HCT116 (cell line): ENCODE data around the gene POU3F2. TPM values are rescaled to one million over a fixed set of nuclear protein-coding genes. Genes with fewer than 3 reads are reported as not detected.

Experiments used
- ATAC-seq: fragments of 200-7000 bp; cut with Tn5 transposase; 2 replicates; pipeline ENCODE4 v1.9.1; 2020; ENCODE audit warnings: mild to moderate bottlenecking, moderate library complexity
- BruUV-seq: library from RNA; stranded (reverse); fragments of 400-500 nt; replicated peaks from 2 replicates; lab custom pipeline; 2021; lab: Mats Ljungman, UMichigan
- CTCF ChIA-PET: fragments of 300-600 bp; sonication (Branson Sonifier 250); formaldehyde crosslinking; loops from one replicate; lab custom pipeline; 2021; ENCODE audit warnings: antibody characterized with exemption; lab: Charles Lee
- POLR2A ChIA-PET: fragments of 300-600, 350-600 bp; sonication (Branson Sonifier 250); formaldehyde crosslinking; loops from one replicate; lab custom pipeline; 2021; ENCODE audit warnings: antibody characterized with exemption; lab: Charles Lee
- RAD21 ChIA-PET, 2 experiments: fragments of 300-600 bp; sonication (Branson Sonifier 250); formaldehyde crosslinking; loops; one replicate each; lab custom pipeline; 2023; ENCODE audit warnings: low total read pairs in 2 of 2; ENCODE audit not compliant: uncharacterized antibody in 2 of 2, unreplicated experiment in 2 of 2, low non-redundant PET in 1 of 2; lab: Charles Lee
- DNase-seq: peaks from one replicate; pipeline ENCODE4 v3.0.0-alpha.2; 2010; ENCODE audit warnings: low read depth, low spot score
- H2AFZ ChIP-seq: fragments of 200-600 bp; shearing (Covaris generic), sonication (generic); 2 replicates; pipeline ENCODE4 v1.6.1; 2017; ENCODE audit warnings: low read depth, mixed run types, mixed read lengths, antibody characterized with exemption, low read length; ENCODE audit not compliant: poor library complexity, severe bottlenecking
- H3K27ac ChIP-seq: 2 replicates; pipeline ENCODE4 v1.5.1; 2012; ENCODE audit warnings: low read depth, low read length
- H3K27me3 ChIP-seq: fragments of 200-600 bp; sonication (generic); 2 replicates; pipeline ENCODE4 v1.6.1; 2016; ENCODE audit warnings: mixed run types, low read length, mixed read lengths; ENCODE audit not compliant: insufficient read depth
- H3K36me3 ChIP-seq, 2 experiments: fragments of 200-500 bp in 1 of 2; fragments of 200-600 bp in 1 of 2; sonication (Bioruptor generic) in 1 of 2; sonication (generic) in 1 of 2; 2 replicates each; pipeline versions ENCODE4 v1.5.1 to v1.6.1; 2014 to 2016; ENCODE audit warnings: low read length in 2 of 2, inconsistent platforms in 1 of 2, mixed read lengths in 1 of 2, mixed run types in 1 of 2; ENCODE audit not compliant: insufficient read depth in 2 of 2, control insufficient read depth in 1 of 2
- H3K4me1 ChIP-seq, 2 experiments: fragments of 200-600 bp in 1 of 2; sonication (generic) in 1 of 2; 2 replicates each; pipeline versions ENCODE4 v1.5.1 to v1.6.1; 2012 to 2017; ENCODE audit warnings: low read length in 2 of 2, inconsistent platforms in 1 of 2, mild to moderate bottlenecking in 1 of 2, mixed read lengths in 1 of 2, mixed run types in 1 of 2, moderate library complexity in 1 of 2; ENCODE audit not compliant: insufficient read depth in 2 of 2, control insufficient read depth in 1 of 2
- H3K4me2 ChIP-seq: fragments of 200-600 bp; sonication (generic); 2 replicates; pipeline ENCODE4 v1.6.1; 2017; ENCODE audit warnings: mixed run types, low read length, mixed read lengths
- H3K4me3 ChIP-seq, 2 experiments: fragments of 200-600 bp in 1 of 2; sonication (generic) in 1 of 2; replicated peaks in 1 of 2; 2 replicates each; pipeline ENCODE4 v1.5.1; 2011 to 2016; ENCODE audit warnings: low read length in 2 of 2, control low read depth in 1 of 2, low read depth in 1 of 2, mild to moderate bottlenecking in 1 of 2, mixed read lengths in 1 of 2, mixed run types in 1 of 2
- H3K79me2 ChIP-seq: fragments of 200-600 bp; sonication (generic); 2 replicates; pipeline ENCODE4 v1.6.1; 2017; ENCODE audit warnings: mild to moderate bottlenecking, mixed run types, low read length, moderate library complexity, mixed read lengths; ENCODE audit not compliant: insufficient read depth
- H3K9ac ChIP-seq: fragments of 200-600 bp; sonication (generic); 2 replicates; pipeline ENCODE4 v1.6.1; 2016; ENCODE audit warnings: low read length, mixed read lengths
- H3K9me2 ChIP-seq: fragments of 200-600 bp; sonication (generic), shearing (Covaris generic); 2 replicates; pipeline ENCODE4 v1.6.1; 2017; ENCODE audit warnings: mixed run types, mild to moderate bottlenecking, moderate library complexity; ENCODE audit not compliant: insufficient read depth
- H3K9me3 ChIP-seq, 2 experiments: fragments of 200-500 bp in 1 of 2; fragments of 200-600 bp in 1 of 2; sonication (Bioruptor generic) in 1 of 2; sonication (generic) in 1 of 2; 2 replicates each; pipeline ENCODE4 v1.6.1; 2014 to 2017; ENCODE audit warnings: low read length in 2 of 2, mixed read lengths in 2 of 2, inconsistent platforms in 1 of 2, low read depth in 1 of 2, mild to moderate bottlenecking in 1 of 2, mixed run types in 1 of 2, moderate library complexity in 1 of 2; ENCODE audit not compliant: control insufficient read depth in 1 of 2, insufficient read depth in 1 of 2
- H4K20me1 ChIP-seq: fragments of 200-600 bp; sonication (generic), shearing (Covaris generic); 2 replicates; pipeline ENCODE4 v1.6.1; 2017; ENCODE audit warnings: mixed run types, mild to moderate bottlenecking, moderate library complexity; ENCODE audit not compliant: insufficient read depth
- CEBPB ChIP-seq: IDR thresholded peaks from 2 replicates; pipeline ENCODE4 v1.6.1; 2012; ENCODE audit warnings: low read depth
- FOSL1 ChIP-seq: IDR thresholded peaks from 2 replicates; pipeline ENCODE4 v1.6.1; 2012; ENCODE audit warnings: low read depth
- JUND ChIP-seq: IDR thresholded peaks from 2 replicates; pipeline ENCODE4 v1.6.1; 2012
- POLR2AphosphoS5 ChIP-seq: IDR thresholded peaks from 2 replicates; pipeline ENCODE4 v1.6.1; 2011; ENCODE audit warnings: mild to moderate bottlenecking, low read depth, low read length, moderate library complexity
- RAD21 ChIP-seq: IDR thresholded peaks from 2 replicates; pipeline ENCODE4 v1.6.1; 2012; ENCODE audit warnings: low read depth, mild to moderate bottlenecking
- SRF ChIP-seq: IDR thresholded peaks from 2 replicates; pipeline ENCODE4 v1.6.1; 2012; ENCODE audit warnings: low read depth
- ZFX ChIP-seq: fragments of 450-650 bp; IDR thresholded peaks from 2 replicates; pipeline ENCODE4 v1.6.1; 2017
- ZNF274 ChIP-seq: fragments of 200-500 bp; sonication (Bioruptor generic); IDR thresholded peaks from 2 replicates; pipeline ENCODE4 v1.6.1; 2014; ENCODE audit warnings: mild to moderate bottlenecking, low read depth, low read length, inconsistent platforms
- intact Hi-C: fragments of 100-400 bp; cut with micrococcal nuclease; formaldehyde crosslinking; loops from 2 replicates; pipeline ENCODE4 v1.10.0; 2022
- total RNA-seq: library from RNA; stranded (reverse); gene quantifications from one replicate; pipeline ENCODE4 v1.2.1, GENCODE V29; 2021; ENCODE audit not compliant: unreplicated experiment
- TF ChIP-seq, protein P1 (sequence below): IDR thresholded peaks from 2 replicates; pipeline ENCODE4 v1.6.1; 2012
- TF ChIP-seq, protein P2 (sequence below): IDR thresholded peaks from 2 replicates; pipeline ENCODE4 v1.6.1; 2011; ENCODE audit warnings: mild to moderate bottlenecking, low read length, moderate library complexity; ENCODE audit not compliant: insufficient replicate concordance; ENCODE audit errors: extremely low read depth

The POU3F2 gene
- total RNA-seq, 1 experiment from 2014 or later, result not detected

DNA sequence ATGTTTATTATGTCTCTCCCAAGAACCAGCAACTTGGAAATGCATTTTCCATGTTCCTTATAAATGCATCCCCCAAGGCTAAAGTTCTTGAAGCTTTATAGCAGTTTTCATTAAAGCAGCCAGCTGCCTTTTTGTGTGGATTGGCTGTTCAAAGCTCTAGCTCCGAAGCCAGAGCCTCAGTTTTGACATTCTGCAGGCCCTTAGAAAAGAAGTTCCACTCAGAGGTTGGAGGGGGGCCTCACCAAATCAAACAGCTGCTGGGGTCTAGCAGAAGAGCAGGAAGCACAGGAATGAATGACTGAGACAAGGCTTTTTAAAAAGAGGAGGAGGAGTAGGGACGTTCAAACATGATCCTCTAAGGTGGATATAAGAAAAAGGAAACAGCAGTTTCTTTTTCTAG lies 4.2 kb upstream of the POU3F2 start:
- Histone ChIP-seq H3K79me2 (no peaks in the 10 kb centered on the region), H2AFZ (no peak overlapping the region), H3K36me3 (no peaks in the 10 kb centered on the region), H3K4me1 (no peaks in the 10 kb centered on the region), H3K9me2 (no peaks in the 10 kb centered on the region), H4K20me1 (no peaks in the 10 kb centered on the region), H3K9ac (no peak overlapping the region), H3K27me3 (peaks cover 7% of the 10 kb centered on the region), H3K9me3 (no peaks in the 10 kb centered on the region), H3K27ac (no peak overlapping the region), H3K4me2 (no peak overlapping the region), H3K4me3 (no peak overlapping the region)
- ATAC-seq (no peak), DNase-seq (no peak)
- CTCF ChIA-PET, result no interaction called here
- intact Hi-C loops, result no loop called here
- RAD21 ChIA-PET, result no interaction called here
- TF ChIP-seq SRF (no peak), FOSL1 (no peak), CEBPB (no peak), ZNF274 (no peak), POLR2AphosphoS5 (no peak), RAD21 (no peak)
- TF ChIP-seq, protein P1, sequence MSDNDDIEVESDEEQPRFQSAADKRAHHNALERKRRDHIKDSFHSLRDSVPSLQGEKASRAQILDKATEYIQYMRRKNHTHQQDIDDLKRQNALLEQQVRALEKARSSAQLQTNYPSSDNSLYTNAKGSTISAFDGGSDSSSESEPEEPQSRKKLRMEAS, result no peak
- no TSS peak for BruUV-seq
- POLR2A ChIA-PET, result no interaction called here

DNA sequence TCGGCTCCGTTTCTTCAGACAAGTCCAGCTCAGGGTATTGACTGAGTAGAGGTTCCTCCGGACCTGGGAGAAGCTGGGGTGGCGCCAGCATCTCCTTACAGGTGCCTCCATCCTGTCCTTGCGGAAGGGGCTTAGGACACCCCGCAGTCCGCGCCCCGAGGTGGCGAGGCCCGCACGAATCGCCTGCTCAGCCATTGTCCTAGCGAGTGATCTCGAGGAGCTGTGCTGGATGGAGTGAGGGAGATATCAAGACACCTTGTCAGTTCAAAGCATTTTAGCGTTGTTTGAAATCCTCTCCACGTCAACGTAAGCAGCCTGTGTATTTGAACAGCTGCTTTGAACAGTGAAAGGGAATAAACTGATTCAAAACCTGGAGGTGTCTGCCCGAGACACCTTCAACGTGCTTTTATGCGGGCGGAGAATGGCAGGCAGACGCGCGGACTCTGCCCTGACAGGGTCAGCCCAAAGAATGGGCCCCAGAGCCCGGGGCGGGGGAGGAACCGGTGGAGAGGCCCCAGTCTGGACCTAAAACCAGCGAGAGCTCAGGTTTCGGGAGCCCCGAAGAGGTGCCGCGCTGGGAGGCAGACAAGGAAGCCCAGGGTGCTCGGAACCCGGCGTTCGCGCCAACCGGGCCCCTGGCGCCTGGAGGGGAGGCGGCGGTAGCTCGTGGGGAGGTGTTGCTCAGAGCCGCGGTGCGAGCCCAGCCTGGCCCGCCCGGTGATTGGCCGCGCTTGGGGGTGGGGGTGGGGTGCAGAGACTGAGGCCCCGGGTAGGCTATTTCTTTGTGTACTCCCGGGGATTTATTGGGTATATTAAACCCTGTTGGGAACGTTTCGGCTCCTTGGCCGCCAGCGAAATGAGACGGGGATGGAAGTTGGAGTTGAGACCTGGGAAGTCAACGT lies 3.1 kb upstream of the POU3F2 start:
- no peaks in the 10 kb centered on the region for H4K20me1 ChIP-seq
- no peaks in the 10 kb centered on the region for H3K4me1 ChIP-seq
- H3K9ac ChIP-seq, result no peak overlapping the region
- no peak overlapping the region for H3K4me3 ChIP-seq
- ChIA-PET POLR2A (no interaction called here), RAD21 (no interaction called here), CTCF (no interaction called here)
- no peaks in the 10 kb centered on the region for H3K9me3 ChIP-seq
- H3K36me3 ChIP-seq, result no peaks in the 10 kb centered on the region
- no peak overlapping the region for H3K27ac ChIP-seq
- ATAC-seq, result no peak
- H3K9me2 ChIP-seq, result no peaks in the 10 kb centered on the region
- TF ChIP-seq, protein P2, sequence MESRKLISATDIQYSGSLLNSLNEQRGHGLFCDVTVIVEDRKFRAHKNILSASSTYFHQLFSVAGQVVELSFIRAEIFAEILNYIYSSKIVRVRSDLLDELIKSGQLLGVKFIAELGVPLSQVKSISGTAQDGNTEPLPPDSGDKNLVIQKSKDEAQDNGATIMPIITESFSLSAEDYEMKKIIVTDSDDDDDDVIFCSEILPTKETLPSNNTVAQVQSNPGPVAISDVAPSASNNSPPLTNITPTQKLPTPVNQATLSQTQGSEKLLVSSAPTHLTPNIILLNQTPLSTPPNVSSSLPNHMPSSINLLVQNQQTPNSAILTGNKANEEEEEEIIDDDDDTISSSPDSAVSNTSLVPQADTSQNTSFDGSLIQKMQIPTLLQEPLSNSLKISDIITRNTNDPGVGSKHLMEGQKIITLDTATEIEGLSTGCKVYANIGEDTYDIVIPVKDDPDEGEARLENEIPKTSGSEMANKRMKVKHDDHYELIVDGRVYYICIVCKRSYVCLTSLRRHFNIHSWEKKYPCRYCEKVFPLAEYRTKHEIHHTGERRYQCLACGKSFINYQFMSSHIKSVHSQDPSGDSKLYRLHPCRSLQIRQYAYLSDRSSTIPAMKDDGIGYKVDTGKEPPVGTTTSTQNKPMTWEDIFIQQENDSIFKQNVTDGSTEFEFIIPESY, result no peak
- TF ChIP-seq ZFX (no peak), JUND (no peak)
- intact Hi-C loops, result no loop called here
- no peak for DNase-seq
- peaks cover 6% of the 10 kb centered on the region for H3K27me3 ChIP-seq
- no peak overlapping the region for H3K4me2 ChIP-seq
- H3K79me2 ChIP-seq, result no peaks in the 10 kb centered on the region
- no peak overlapping the region for H2AFZ ChIP-seq
- BruUV-seq, result no TSS peak
